ENCODE measurements around the gene KLHL11.

KLHL11 gene

GRCh38 chr17:41905172-41905571 is 39.9 kb upstream of the KLHL11 start:
- H3K27me3 ChIP-seq = no peaks in the 10 kb centered on the region
- no peaks in the 10 kb centered on the region for H3K9me3 ChIP-seq
- no peak overlapping the region for H3K4me3 ChIP-seq (ENCODE audit: low read depth, low read length)
- H3K4me1 ChIP-seq = peaks cover 39% of the 10 kb centered on the region
- peaks cover 93% of the 10 kb centered on the region for H3K36me3 ChIP-seq
- no peak for DNase-seq
- no peak for TF ChIP-seq CTCF (IDR thresholded peaks at IDR 0.05; ENCODE audit: low read depth, low read length)

- DNase-seq = no peak
- H3K36me3 ChIP-seq = peaks cover 90% of the 10 kb centered on the region
Measured at GRCh38 chr17:41904242-41904841, 39.1 kb upstream of the KLHL11 start.

GRCh38 chr17:41901646-41902045 is 36.4 kb upstream of the KLHL11 start:
- Histone ChIP-seq H3K4me1 (peaks cover 21% of the 10 kb centered on the region), H3K27me3 (no peaks in the 10 kb centered on the region), H3K4me3 (ENCODE audit: low read depth, low read length) (no peak overlapping the region), H3K9me3 (no peaks in the 10 kb centered on the region), H3K36me3 (peaks cover 92% of the 10 kb centered on the region)
- no peak for DNase-seq
- no peak for TF ChIP-seq CTCF (IDR thresholded peaks at IDR 0.05; ENCODE audit: low read depth, low read length)

More at GRCh38 chr17:41904242-41904841, 39.1 kb upstream of the KLHL11 start:
- no peaks in the 10 kb centered on the region for H3K9me3 ChIP-seq
- no peaks in the 10 kb centered on the region for H3K27me3 ChIP-seq
- H3K4me3 ChIP-seq (ENCODE audit: low read depth, low read length) = no peak overlapping the region
- TF ChIP-seq CTCF (IDR thresholded peaks at IDR 0.05; ENCODE audit: low read depth, low read length) = no peak
- H3K4me1 ChIP-seq = peaks cover 33% of the 10 kb centered on the region

GRCh38 chr17:41896726-41897125 is 31.5 kb upstream of the KLHL11 start:
- Histone ChIP-seq H3K4me1 (peaks cover 36% of the 10 kb centered on the region), H3K9me3 (no peaks in the 10 kb centered on the region), H3K4me3 (ENCODE audit: low read depth, low read length) (no peak overlapping the region), H3K36me3 (peaks cover 87% of the 10 kb centered on the region), H3K27me3 (no peaks in the 10 kb centered on the region)
- TF ChIP-seq CTCF (IDR thresholded peaks at IDR 0.05; ENCODE audit: low read depth, low read length) = peak; percentile 20; the same call in 1 of the 2 replicates
- DNase-seq = no peak

- Histone ChIP-seq H3K9me3 (no peaks in the 10 kb centered on the region), H3K36me3 (peaks cover 85% of the 10 kb centered on the region)
Measured at GRCh38 chr17:41895617-41896016, 30.4 kb upstream of the KLHL11 start.

More at GRCh38 chr17:41895617-41896016, 30.4 kb upstream of the KLHL11 start:
- Histone ChIP-seq H3K4me3 (ENCODE audit: low read depth, low read length) (no peak overlapping the region), H3K4me1 (peaks cover 36% of the 10 kb centered on the region), H3K27me3 (no peaks in the 10 kb centered on the region)
- peak; percentile 57 for DNase-seq
- TF ChIP-seq CTCF (IDR thresholded peaks at IDR 0.05; ENCODE audit: low read depth, low read length) = no peak
